ENCODE results near the gene LENG9.
A peak's percentile ranks its signal among the peaks of the same experiment; 100 is the strongest.
"Not testable (repeated sequence)": the region's sequence is repeated elsewhere in the genome, so short reads cannot be mapped to it uniquely, and the experiment has no call there.

Gene LENG9

GRCh38 chr19:54459282-54460229 lies 4.0 kb downstream of the LENG9 start:
- no peak for DNase-seq

- DNase-seq = no peak
These were observed 4.8 kb downstream of the LENG9 start for GRCh38 chr19:54458648-54459281.

DNA sequence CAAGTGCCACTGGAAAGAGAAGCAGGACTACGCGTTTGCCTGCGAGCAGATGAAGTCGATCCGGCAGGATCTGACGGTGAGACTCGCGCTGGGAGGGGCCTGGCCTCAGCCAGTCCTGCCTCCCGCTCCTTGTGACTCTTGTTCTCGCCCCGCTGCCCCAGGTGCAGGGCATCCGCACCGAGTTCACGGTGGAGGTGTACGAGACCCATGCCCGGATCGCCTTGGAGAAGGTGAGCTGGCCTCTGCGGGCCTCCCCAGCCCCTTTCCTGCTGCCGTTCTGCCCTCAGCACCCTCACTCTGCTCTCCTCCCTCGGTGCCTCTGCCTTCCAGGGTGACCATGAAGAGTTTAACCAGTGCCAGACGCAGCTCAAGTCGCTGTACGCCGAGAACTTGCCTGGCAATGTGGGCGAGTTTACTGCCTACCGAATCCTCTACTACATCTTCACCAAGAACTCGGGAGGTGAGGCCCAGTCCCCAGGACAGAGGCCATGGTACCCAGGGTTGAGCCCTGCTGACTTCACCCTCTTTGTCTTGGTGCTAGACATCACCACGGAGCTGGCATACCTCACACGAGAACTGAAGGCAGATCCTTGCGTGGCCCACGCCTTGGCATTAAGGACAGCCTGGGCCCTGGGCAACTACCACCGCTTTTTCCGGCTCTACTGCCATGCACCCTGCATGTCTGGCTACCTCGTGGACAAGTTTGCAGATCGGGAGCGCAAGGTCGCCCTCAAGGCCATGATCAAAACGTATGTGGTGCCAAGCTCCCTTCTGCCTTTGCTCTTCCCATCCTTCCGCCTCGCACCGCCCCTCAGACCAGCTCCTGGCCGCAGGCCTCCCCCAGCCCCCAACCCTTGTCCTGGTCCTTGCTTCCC lies 5.6 kb downstream of the LENG9 start:
- DNase-seq = no peak

DNA sequence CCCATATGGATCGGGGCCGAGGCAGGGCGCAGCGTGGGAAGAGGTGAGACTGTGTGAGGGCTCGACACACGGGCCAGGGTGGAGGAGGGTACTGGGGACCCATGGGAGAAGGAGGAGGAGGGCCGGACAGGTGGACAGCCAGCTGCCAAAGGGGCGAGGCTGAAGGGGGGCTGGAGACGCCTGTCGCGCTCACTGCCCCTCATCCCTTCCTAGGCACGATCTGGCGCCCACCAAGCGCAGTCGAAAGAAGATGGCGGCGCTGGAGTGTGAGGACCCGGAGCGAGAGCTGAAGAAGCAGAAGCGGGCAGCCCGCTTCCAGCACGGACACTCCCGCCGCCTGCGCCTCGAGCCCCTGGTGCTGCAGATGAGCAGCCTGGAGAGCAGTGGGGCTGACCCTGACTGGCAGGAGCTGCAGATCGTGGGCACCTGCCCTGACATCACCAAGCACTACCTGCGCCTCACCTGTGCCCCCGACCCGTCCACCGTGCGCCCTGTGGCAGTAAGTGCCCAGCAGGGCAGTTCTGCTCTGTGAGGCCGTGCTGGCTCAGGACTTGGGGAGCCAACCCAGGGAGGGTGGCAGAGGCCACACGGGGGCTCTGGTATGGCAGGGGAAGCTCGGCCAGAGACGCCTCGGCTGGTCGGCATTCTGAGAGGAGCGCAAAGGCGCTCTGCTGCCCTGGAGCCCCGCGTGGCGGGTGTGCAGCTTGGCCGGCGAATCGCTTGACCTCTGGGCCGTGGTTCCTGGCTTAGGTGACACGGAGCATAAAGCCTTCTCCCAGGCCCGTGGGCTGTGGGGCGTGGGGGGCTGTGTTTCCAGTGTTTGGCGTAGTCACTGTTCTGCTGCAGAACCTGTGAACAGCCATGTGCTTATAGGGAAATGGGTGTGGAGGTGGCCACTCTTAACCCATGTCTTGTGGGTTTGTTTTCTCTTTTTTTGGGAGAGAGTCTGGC lies 6.9 kb downstream of the LENG9 start:
- no peak for DNase-seq

DNA sequence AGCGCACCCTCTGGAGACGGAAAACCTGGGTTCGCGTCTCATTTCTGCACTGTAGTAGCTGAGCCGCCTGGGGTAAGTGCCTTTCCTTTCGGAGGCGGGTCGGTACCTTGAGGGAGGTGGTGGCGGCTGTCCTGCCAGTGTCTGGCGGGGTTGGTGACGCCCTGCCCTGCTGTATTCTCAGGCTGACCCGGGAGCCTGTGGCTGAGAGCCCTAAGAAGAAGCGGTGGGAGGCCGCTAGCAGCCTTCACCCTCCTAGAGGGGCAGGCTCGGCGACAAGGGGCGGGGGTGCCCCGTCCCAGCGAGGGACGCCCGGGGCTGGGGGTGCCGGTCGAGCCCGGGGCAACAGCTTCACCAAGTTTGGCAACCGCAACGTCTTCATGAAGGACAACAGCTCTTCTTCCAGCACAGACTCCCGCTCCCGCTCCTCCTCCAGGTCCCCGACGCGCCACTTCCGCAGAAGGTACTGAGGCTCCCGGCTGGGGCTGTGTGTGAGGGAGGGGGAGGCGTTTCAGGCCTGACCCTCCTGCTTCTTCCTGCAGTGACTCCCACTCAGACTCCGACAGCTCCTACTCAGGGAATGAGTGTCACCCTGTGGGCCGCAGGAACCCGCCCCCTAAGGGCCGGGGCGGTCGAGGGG lies 7.7 kb downstream of the LENG9 start:
- DNase-seq = no peak

DNA sequence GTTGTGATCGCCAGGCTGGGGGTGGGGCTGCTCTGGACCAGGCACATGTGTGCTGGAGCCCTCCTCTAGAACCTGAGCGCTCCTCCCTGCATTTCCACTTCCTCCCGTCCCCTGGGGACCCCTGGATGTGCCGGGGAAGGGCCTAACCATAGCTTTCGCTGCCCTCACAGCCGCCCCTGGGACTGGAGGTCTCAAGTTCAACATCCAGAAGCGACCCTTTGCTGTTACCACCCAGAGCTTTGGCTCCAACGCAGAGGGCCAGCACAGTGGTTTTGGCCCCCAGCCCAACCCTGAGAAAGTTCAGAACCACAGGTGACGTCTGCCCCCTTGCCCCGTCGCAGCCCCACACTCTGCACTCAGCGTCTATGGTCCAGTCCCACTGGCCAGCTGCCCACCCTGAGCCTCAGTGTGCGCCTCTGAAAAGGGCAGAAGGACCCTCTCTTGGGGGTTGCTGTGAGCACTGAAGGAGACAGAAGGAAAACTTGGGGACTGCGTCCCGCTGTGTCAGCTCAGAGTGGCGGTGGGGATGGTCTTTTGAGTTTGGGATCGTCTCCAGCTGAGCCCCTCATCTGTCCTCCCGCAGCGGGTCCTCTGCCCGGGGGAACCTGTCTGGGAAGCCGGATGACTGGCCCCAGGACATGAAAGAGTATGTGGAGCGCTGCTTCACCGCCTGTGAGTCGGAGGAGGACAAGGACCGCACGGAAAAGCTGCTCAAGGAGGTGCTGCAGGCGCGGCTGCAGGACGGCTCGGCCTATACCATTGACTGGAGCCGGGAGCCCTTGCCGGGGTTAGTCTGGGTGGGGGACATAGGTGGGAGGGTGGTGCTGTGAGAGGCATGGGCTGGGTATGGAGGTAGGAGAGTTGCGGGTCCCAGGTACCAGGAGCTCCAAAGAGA lies 8.6 kb downstream of the LENG9 start:
- DNase-seq = no peak

GRCh38 chr19:54453921-54454780 lies 9.4 kb downstream of the LENG9 start:
- DNase-seq = no peak

DNA sequence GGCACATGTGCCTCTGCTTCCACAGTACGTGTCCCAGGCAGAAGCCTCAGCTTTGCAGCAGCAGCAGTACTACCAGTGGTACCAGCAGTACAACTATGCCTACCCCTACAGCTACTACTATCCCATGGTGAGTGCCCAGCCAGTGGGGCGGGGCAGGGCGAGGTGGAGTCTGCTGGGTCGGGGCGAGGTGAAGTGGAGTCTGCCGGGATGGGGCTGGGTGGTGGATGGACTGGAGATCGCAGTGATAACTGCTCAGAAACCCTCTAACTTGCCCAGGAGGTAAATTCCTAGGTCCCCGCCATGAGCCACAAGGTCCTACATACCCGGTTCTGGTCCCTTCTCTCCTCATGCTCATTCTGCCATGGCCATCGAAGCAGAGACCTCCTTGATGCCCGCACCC lies 11.0 kb downstream of the LENG9 start:
- no peak for DNase-seq

GRCh38 chr19:54451997-54452396 lies 11.6 kb downstream of the LENG9 start:
- no peak for DNase-seq

- no peak for DNase-seq
These were observed 12.2 kb downstream of the LENG9 start for GRCh38 chr19:54451331-54451871.

GRCh38 chr19:54449701-54450069 lies 13.9 kb downstream of the LENG9 start:
- DNase-seq = no peak

DNA sequence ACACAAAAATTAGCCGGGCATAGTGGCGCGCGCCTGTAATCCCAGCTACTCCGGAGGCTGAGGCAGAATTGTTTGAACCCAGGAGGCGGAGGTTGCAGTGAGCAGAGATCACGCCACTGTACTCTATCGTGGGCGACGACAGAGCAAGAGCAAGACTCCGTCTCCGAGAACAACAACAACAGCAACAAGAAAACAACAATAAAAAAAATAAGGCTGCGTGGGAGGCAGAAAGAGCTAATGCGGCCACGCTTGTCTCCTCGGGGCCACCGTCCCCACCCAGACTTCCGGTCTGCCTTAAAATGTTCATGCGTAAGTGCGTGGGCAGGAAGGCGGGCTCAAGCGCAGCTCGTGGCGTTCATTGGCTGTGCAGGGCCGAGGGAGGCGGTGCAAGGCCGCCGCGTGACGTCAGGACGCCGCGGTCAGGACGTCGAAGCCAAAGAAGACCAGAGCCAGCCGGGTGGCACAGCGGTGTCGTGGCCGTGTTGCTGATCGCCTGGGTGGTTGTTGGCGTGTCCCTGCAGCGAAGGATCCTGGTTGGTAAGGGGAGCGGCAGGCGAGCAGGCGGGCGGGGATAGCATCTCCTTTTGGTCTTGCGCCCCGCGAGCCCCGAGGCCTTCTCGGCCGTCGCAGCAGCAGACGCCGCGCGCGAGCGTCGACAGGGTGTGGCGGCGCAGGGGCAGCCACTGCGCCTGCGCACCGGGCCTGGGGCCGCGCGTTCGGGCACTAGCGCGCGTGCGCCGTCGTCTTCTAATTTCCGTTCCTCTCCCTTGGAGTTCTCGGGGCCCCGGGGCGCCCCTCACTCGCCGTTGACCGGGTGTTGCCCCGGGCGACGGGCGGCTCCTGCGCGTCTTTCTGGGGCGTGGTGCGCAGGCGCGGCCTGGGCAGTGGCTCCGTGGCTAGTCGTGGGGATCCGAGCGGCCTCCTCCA lies 14.5 kb downstream of the LENG9 start, which contains the start of gene LENG8:
TSS of gene LENG8 (plus strand) at position 426 of the 927 bp plus-strand sequence. CDS start 2,146 bp downstream, outside the sequence.
- DNase-seq = peak; percentile 97

DNA sequence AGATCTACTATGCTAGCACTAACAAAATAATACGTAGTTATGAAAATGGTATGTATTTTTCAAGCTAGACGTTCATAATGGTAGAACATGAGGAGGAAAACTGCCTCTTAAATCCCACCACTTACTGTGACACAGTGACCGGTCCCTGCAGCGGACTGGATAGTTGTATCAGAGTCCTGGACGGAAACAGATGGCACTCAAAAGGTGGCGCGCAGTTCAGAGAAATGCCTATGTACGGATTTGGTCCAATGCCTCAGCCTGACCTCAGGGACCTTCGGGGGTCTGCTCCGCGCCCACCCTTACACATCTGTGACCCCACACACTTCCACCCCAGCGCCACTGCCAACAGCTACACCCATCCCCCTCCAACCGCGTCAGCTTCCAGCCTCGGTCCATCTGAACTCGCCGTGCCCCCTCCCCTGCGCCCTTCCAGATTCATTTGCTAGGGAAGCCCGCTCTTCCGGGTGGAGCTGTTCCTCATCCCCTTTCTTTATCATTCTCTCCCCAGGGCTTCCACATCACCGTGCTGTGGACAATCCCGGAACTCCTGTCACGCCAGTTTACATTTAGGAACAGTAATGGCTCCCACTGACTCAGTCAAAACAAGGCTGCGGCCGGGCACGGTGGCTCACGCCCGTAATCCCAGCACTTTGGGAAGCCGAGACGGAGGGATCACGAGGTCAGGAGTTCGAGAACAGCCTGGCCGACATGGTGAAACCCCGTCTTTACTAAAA lies 15.4 kb downstream of the LENG9 start:
- peak; percentile 69 for DNase-seq

DNA sequence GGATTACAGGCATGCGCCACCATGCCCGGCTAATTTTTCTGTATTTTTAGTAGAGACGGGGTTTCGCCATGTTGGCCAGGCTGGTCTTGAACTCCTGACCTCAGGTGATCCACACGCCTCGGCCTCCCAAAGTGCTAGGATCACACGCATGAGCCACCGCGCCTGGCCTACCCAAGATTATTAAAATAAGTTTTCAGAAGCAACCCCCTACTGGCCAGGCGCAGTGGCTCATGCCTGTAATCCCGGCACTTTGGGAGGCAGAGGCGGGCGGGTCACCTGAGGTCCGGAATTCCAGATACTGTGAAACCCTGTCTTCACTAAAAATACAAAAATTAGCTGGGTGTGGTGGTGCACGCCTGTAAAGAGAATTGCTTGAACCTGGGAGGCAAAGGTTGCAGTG lies 17.2 kb downstream of the LENG9 start:
- DNase-seq = not testable (repeated sequence)

GRCh38 chr19:54444737-54445136 lies 18.8 kb downstream of the LENG9 start:
- DNase-seq = no peak

DNA sequence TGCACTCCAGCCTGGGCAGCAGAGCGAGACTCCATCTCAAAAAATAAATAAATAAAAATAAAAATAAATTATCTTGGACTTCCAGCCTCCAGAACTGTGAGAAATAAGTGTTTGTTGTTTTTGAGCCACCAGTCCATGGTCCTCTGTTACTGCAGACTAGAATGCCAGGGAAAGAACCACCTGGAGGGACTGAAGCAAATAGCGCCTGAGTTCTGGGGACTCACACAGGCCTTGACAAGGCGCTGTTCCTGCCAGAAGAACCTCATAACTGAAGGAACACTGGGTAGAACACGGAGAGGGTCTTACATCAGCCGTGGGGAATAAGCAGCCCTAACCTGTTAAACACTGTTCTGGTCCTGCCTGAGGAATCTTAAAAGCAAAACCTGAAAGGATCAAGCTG lies 22.9 kb downstream of the LENG9 start:
- no peak for DNase-seq

Data from fibroblast of skin of back (primary cell).